GM23338 (cell line): Measurements from ENCODE around the gene PTPN13.

Experiments
- EZH2 ChIP-seq: fragments of 200-600 bp; sonication (generic); IDR thresholded peaks from one replicate; pipeline ENCODE4 v1.8.0; 2017; ENCODE audit warnings: antibody characterized with exemption, mild to moderate bottlenecking, low read depth; ENCODE audit not compliant: unreplicated experiment
- EZH2phosphoT487 ChIP-seq: fragments of 200-600 bp; sonication (generic); IDR thresholded peaks from one replicate; pipeline ENCODE4 v1.8.1; 2018; ENCODE audit warnings: antibody characterized with exemption; ENCODE audit not compliant: unreplicated experiment
- POLR2AphosphoS5 ChIP-seq: IDR thresholded peaks from 2 replicates; pipeline ENCODE4 v1.6.1; 2016; ENCODE audit warnings: antibody characterized with exemption, low read depth
- STAT1 ChIP-seq: IDR thresholded peaks from one replicate; pipeline ENCODE4 v1.6.1; 2016; ENCODE audit warnings: antibody characterized with exemption; ENCODE audit not compliant: unreplicated experiment
- ZNF331 ChIP-seq: fragments of 250-450 bp; sonication (Bioruptor Pico); IDR thresholded peaks from 2 replicates; pipeline ENCODE4 v1.5.0; 2020; ENCODE audit warnings: low read depth, mild to moderate bottlenecking, moderate library complexity
- TF ChIP-seq, protein P1 (sequence below), 2 experiments: fragments of 200-600 bp in 1 of 2; sonication (generic) in 1 of 2; conservative IDR thresholded peaks; 2 replicates each; pipeline versions ENCODE4 v1.5.1 to v1.6.1; 2016 to 2017; ENCODE audit warnings: antibody characterized with exemption in 2 of 2, low read depth in 2 of 2, mild to moderate bottlenecking in 2 of 2, moderate library complexity in 1 of 2
- TF ChIP-seq, protein P2 (sequence below): IDR thresholded peaks from one replicate; pipeline ENCODE4 v1.6.1; 2018; ENCODE audit warnings: antibody characterized with exemption; ENCODE audit not compliant: unreplicated experiment

DNA sequence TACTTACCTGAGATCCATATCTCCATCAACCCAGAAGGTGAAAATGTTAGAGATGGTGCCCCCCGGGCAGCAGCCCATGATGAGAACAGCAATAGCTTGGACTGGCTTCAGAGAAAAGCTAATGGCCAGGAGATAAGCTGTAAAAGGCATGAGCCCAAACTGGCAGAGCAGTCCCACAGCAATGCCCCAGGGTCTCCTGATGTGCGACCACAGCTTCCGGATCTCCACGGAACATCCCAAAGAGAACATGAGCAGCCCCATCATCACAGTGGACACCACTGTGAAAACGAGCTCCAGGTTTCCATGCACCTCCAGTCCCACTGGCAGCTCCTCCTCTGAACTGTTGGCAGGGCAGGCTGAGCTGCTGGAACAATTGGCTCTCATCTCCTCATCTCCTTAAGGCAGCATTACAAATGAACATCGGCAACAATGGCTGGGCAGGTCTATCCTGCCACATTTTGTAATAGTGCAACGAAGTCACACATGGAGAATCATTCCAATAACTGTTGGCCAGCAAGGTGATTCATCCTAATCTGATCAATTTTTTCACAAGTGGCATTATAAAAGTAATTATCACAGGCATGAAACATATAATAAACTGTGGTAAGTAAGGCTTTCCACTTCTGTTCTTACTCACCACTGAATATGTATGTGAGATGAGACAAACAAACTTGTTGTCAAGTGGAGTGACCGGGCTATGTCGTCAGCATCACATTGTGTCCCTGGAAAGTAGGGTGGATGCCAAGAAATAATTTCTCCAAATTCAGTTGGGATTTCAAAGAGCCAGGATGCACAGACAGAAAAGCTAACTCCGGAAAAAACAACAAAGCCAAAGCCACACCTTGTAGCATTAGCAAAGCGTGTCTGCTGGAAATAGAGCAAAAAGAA, 254.9 kb downstream of the PTPN13 start, which contains the start of gene SLC10A6:
- TF ChIP-seq, protein P1, sequence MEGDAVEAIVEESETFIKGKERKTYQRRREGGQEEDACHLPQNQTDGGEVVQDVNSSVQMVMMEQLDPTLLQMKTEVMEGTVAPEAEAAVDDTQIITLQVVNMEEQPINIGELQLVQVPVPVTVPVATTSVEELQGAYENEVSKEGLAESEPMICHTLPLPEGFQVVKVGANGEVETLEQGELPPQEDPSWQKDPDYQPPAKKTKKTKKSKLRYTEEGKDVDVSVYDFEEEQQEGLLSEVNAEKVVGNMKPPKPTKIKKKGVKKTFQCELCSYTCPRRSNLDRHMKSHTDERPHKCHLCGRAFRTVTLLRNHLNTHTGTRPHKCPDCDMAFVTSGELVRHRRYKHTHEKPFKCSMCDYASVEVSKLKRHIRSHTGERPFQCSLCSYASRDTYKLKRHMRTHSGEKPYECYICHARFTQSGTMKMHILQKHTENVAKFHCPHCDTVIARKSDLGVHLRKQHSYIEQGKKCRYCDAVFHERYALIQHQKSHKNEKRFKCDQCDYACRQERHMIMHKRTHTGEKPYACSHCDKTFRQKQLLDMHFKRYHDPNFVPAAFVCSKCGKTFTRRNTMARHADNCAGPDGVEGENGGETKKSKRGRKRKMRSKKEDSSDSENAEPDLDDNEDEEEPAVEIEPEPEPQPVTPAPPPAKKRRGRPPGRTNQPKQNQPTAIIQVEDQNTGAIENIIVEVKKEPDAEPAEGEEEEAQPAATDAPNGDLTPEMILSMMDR (conservative IDR thresholded peaks at IDR 0.05; ENCODE audit: low read depth in 2 of 2), result no peak
- TF ChIP-seq EZH2 (no peak), POLR2AphosphoS5 (no peak), EZH2phosphoT487 (no peak), ZNF331 (CRISPR knock-in tag) (no peak), STAT1 (no peak)
- TF ChIP-seq, protein P2, sequence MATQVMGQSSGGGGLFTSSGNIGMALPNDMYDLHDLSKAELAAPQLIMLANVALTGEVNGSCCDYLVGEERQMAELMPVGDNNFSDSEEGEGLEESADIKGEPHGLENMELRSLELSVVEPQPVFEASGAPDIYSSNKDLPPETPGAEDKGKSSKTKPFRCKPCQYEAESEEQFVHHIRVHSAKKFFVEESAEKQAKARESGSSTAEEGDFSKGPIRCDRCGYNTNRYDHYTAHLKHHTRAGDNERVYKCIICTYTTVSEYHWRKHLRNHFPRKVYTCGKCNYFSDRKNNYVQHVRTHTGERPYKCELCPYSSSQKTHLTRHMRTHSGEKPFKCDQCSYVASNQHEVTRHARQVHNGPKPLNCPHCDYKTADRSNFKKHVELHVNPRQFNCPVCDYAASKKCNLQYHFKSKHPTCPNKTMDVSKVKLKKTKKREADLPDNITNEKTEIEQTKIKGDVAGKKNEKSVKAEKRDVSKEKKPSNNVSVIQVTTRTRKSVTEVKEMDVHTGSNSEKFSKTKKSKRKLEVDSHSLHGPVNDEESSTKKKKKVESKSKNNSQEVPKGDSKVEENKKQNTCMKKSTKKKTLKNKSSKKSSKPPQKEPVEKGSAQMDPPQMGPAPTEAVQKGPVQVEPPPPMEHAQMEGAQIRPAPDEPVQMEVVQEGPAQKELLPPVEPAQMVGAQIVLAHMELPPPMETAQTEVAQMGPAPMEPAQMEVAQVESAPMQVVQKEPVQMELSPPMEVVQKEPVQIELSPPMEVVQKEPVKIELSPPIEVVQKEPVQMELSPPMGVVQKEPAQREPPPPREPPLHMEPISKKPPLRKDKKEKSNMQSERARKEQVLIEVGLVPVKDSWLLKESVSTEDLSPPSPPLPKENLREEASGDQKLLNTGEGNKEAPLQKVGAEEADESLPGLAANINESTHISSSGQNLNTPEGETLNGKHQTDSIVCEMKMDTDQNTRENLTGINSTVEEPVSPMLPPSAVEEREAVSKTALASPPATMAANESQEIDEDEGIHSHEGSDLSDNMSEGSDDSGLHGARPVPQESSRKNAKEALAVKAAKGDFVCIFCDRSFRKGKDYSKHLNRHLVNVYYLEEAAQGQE, result no peak
